SW480 (cell line): ENCODE measurements around the gene LMBR1.
"Not testable (repeated sequence)": the region's sequence is repeated elsewhere in the genome, so short reads cannot be mapped to it uniquely, and the experiment has no call there.

Experiments
- DNase-seq: peaks from one replicate; pipeline ENCODE4 v3.0.0-alpha.2; 2016; ENCODE audit warnings: low spot score

Gene LMBR1, protein sequence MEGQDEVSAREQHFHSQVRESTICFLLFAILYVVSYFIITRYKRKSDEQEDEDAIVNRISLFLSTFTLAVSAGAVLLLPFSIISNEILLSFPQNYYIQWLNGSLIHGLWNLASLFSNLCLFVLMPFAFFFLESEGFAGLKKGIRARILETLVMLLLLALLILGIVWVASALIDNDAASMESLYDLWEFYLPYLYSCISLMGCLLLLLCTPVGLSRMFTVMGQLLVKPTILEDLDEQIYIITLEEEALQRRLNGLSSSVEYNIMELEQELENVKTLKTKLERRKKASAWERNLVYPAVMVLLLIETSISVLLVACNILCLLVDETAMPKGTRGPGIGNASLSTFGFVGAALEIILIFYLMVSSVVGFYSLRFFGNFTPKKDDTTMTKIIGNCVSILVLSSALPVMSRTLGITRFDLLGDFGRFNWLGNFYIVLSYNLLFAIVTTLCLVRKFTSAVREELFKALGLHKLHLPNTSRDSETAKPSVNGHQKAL

DNA sequence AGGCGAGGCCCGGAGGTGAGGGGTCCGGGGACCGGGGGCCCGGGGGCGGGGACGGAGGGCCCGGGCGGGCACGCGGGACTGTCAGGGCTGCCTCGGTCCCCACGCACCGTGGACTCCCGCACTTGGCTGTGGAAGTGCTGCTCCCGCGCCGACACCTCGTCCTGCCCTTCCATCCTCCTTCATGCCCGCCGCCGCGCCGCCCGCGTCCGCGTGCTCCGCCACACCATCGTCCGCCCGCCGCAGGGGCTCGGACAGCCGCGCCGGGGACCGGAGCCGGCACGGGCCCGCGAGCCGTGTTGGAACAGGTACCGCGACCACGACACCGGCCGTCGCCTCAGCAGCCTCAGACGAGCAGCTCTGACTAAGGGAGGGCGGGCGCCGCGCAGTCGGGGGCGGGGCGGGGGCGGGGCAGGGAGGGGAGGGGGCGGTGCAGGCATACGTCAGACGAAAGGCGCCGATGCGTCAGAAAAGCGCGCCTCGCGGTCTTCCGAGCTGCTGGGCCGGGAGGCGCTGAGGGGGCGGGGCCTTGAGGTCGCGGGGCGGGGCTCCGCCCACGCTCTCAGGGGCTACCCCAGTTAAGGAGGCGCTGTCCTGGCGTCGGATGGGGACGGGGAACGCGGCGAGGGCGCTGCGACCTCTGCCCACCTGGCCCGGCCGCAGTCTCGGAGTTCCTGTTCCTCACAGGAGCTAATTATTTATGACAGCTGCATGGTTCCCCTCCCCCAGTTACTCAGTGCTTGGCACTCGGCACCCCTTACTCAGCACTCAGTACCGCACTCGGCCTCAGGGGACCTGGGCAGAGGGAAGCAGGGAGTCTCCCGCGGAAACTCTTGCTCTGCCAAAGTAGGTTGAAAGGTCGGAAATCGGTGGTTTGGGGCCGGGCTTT lies at the start of gene LMBR1:
Gene LMBR1 (minus strand): TSS at position 363 of the 886 bp plus-strand sequence. CDS start 190 bp downstream, at position 173.
- peak; percentile 90 for DNase-seq

DNA sequence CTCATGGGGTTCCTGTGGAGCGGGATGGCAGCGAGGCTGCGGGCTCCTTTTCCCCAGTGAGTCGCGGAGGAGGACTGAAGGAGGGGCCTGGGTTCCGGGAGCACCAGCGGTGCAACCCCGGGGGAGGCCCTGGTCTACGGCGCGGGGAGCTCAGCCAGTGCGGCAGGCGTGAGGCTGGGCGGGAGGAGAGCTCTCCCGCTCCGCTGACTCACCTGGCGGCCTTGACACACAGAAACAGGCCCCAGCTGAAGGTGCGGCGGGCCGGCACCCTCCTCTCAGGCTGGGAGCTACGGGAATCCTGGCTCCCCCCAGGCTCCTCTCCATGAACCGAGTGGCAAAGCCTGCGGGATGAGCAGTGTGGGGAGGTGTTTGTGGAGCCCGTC lies 49.7 kb upstream of the LMBR1 start:
- no peak for DNase-seq

DNA sequence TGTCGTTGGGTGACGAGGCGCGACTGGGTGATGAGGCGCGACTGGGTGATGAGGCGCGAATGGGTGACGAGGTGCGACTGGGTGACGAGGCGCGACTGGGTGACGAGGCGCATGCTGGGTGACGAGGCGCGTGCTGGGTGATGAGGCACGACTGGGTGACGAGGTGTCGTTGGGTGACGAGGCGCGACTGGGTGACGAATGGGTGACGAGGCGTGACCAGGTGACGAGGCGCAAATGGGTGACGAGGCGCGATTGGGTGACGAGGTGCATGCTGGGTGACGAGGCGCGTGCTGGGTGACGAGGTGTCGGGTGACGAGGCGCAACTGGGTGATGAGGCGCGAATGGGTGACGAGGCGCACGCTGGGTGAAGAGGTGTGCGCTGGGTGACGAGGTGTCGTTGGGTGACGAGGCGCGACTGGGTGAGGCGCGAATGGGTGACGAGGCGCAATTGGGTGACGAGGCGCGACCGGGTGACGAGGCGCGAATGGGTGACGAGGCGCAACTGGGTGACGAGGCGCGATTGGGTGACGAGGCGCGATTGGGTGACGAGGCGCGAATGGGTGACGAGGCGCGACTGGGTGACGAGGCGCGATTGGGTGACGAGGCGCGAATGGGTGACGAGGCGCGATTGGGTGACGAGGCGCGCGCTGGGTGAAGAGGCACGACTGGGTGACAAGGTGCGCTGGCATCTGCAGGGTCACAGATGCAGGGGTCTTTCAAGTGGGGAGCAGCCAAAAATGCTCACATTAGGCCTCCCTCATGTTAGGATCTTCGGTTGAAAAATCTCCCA lies 48.6 kb upstream of the LMBR1 start:
- no peak for DNase-seq

DNA sequence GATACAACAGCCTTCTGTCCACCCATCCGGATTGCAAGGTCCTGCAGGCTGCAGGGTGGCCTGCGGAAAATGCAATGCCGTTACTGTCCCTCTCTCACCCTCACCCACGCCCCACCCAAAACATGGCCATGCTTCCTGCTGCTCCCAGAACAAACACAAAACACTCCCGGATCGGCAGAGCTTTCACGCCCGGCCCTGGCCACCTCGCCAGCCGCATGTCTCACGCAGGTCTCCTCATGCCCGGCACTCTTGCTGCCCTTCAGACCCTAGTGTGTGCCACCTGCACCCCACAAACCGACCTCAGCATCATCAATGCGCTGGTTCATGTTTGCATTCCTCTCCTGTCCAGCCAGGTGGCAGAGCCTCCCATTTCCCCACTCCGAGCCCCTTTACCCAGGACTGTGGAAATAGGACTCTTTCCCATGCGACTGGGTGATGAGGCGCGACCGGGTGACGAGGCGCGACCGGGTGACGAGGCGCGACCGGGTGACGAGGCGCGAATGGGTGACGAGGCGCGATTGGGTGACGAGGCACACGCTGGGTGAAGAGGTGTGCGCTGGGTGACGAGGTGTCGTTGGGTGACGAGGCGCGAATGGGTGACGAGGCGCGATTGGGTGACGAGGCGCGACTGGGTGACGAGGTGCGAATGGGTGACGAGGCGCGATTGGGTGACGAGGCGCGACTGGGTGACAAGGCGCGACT lies 47.6 kb upstream of the LMBR1 start:
- DNase-seq: no peak

DNA sequence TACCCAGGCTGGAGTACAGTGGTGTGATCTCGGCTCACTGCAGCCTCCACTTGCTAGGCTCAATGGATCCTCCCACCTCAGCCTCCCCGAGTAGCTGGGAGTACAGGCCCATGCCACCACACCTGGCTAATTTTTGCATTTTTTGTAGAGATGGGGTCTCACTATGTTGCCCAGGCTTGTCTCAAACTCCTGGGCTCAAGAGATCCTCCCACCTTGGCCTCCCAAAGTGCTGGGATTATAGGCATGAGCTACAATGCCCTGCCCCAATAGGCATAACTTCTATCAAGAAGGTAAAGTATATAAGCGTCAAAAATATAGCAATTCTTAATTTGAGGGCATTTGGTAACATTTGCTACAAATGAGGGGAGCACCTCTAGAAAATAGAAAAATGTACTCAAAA lies 43.8 kb upstream of the LMBR1 start:
- DNase-seq: not testable (repeated sequence)

DNA sequence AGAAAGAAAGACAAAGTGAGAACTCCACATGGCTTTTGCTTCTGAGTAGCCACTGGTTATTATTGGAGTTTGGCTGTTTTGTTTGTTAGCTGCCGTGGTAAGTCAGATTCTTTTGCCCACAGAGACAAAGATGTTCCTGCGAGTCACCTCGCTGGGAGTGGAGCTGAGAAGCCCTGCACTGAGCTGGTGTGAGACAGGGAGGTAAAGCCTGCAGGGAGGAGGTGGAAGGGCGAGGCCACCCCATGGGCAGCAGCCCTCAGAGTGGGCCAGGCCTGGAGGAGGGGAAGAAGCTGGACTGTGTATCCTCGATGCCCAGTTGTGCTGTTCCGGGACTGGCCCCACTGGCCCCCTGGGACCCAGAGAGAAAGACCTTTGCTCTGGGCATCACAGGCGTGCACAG lies 42.3 kb upstream of the LMBR1 start:
- no peak for DNase-seq

DNA sequence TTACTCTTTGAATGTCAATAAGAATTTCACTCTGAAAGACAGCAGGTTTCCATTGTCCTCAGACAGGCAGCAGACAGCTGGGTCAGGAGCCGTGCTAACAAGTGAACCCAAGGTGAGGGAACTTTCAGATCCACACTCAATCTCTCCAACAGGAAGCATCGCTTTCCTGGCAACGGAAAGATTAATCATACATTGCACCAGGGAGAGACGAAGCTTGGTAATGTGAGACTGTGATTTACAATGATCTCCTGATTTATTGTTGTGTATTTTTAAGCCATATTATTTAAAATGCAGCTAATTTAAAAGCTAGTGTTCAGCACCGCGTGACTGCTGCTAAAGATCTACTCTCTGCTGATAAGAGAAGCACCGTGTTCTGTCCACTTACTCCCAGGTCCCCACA lies 39.0 kb upstream of the LMBR1 start:
- DNase-seq: no peak

DNA sequence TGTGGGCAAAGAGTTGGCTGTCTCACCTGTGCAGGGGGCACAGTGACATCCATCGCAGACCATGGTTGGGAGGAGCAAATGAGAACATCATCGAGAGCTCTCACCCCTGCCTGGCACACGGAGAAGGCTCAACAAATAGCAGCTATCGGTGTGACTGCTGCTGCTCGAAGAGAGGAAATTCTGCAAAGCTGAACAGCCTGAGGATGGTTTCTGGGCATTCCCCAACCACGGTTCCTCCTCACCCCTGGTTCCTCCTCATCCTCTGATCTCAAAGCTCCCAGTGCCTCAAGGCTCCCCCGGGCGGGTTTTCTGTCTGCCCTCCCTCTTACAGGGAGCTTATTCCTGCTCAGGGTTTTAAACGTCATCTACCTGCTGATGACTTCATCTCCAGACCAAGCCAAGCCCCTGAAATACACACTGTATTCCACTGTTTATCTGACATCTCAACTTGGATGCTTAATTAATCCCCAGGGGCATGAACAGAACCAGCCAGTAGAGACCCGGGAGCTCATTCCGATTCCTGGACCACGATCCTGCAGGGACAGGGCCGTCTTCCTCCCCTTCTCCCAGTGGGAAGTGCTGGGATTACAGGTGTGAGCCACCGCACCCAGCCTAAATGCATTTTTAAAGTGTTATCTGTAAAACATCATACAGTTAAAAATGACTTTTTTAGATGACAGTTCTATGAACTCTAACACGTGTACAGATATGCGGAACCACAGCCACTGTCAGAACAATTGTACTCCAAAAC lies 37.0 kb upstream of the LMBR1 start:
- no peak for DNase-seq

DNA sequence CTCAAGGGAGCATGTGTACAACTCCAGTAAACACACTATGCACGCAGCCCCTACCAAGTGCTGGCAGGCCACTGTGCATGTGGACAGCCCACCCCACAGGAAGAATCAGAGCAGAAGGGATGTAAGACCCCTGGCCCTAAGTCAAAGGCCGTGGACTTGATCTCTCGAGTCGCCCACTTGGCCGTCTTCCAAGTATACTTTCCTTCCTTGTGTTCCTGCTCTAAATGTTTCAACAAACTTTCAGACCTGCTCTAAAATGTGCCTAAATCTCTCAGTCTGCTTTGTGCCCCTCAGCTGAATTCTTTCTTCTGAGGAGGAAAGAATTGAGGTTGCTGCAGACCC lies 35.4 kb upstream of the LMBR1 start:
- no peak for DNase-seq

DNA sequence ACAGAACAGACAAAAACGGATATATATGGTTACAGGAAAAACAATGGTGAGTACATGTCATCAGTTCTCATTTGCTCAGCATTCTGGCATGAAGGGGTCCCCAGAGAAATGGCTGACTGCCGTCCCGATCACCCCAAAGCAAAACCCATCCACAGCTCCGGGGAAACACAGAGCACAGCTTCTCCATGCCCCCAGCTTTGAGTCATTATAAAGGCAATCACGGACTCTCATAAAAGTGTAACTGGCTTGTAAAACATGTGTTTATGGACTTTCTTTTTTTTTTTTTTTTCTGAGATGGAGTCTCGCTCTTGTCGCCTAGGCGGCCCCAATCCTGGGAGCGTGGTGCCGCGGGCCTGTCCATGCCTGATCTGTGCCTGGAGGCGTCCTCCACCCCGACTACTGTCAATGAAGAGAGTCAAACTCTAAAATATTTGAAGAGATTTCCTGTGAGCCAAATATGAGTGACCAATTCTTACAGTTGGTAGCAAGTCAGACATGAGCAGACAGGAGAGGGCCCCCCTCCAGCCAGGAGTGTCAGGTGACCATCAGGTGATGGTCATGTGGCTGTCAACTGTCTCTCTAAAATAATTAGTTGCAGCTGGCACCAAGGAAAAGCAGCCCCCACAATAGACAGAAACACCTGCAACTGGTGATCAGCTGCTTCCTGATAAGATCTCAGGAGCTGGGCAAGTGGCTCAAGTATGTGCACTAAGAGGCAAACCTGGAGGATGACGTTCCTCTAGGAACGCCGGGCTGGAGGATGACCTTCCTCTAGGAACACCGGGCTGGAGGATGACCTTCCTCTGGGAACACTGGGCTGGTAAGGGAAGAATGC lies 34.8 kb upstream of the LMBR1 start:
- DNase-seq: no peak

DNA sequence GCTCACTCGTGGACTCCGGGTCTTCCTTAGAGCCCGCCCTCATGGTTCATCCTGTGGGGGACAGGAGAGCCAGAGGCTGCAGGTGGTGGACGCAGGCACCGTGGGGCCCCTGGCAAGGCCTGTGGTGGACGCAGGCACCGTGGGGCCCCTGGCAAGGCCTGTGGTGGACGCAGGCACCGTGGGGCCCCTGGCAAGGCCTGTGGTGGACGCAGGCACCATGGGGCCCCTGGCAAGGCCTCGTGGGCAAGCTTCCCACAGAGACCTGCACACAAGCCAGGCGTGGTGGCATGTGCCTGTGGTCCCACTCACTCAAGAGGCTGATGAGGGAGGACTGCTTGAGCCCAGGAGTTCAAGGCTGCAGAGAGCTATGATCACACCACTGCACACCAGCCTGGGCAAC lies 32.8 kb upstream of the LMBR1 start:
- DNase-seq: not testable (repeated sequence)

DNA sequence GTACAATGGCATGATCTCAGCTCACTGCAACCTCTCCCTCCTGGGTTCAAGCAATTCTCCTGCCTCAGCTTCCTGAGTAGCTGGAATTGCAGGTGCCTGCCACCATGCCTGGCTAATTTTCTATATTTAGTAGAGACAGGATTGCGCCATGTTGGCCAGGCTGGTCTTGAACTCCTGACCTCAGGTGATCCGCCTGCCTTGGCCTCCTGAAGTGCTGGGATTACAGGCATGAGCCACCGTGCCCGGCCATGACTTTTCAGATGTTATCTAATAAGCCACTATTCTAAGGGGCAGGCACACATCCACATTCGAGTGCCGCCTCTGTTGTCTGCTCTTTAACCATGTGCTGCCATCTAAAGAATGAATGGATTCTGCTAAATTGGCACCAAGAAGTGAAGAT lies 29.3 kb upstream of the LMBR1 start:
- not testable (repeated sequence) for DNase-seq

DNA sequence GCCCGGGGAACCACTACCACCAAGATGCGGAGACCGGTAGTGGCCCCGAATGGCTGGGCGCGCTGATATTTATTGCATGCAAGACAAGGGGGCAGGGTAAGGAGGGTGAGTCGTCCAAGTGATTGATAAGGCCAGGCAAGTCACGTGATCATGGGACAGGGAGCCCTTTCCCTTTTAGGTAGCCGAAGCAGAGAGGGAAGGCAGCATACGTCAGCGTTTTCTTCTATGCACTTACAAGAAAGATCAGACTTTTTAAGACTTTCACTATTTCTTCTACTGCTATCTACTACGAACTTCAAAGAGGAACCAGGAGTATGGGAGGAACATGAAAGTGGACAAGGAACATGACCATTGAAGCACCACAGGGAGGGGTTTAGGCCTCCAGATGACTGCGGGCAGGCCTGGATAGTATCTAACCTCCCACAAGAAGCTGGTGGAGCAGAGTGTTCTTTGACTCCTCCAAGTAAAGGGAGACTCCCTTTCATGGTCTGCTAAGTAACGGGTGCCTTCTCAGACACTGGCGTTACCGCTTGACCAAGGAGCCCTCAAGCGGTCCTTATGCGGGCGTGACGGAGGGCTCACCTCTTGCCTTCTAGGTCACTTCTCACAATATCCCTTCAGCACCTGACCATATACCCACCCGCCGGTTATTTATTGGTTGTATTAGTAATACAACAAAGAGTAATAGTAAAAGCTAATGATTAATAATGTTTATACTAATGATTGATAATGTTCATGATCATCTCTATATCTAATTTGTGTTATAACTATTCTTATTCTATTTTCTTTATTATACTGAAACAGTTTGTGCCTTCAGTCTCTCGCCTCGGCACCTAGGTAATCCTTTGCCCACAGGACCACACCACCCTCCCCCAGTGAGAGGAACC lies 27.7 kb upstream of the LMBR1 start:
- not testable (repeated sequence) for DNase-seq

DNA sequence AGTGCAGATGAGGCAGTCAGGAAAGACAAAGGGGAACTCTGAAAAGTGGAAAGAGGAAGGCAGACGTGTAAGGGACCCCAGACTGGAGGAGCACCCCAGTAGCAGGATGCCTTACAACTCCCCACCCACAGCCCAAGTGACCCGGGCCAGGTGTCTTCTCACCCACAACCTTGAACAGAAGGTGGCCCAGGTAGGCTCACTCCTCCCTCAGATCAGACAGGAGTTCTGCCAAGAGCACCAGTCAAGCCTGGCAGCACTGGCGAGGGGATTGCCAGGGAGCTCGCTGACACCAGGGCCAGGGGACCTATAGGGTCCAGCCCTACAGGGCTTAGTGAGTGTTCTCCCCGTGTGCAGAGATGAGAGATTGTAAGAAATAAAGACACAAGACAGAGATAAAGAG lies 27.1 kb upstream of the LMBR1 start:
- no peak for DNase-seq

DNA sequence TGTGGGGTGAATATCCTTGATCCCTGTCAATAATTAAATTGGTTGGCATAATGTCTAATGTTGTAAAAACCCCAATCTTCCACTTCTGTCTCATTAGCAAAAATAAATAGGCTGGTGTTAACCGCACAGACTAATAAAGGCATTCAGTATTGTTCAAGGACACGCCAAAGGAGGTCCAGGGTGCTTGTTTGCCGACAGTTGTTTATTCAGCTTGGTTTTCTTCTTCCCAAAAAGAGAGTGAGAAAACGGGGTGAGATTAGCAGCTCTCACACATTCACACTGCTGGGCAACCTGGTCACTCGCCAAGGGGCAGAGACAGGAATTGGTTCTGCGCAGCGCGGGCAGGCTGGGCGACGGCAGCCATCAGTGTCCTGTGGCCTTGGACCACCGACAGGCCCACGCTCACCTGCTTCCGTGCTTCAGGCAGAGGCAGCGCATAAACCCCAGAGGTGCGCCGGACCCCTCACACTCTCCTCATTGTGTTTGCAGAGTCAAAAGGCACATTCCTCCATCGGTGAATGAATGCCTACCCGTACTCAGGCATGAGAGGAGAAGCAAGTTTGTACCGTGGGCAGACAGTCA lies 26.2 kb upstream of the LMBR1 start:
- no peak for DNase-seq

DNA sequence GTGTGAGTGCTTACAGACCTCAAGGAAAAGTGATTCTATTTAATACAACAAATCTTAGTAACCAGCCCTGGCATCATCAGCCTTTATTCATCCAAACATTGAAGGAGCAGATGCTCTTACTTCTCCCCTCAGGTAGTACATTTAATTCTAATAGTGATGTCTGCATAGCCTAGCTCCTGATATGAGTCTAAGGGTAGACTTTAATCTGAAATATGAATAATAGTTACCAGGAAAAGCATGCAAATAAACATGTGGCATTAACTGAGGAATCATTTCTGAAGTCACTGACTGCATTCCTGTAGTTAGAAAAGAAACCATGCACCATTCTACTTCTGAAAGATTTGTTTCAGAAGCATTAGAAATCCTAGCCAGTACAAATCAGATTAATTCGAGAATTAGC lies 25.7 kb upstream of the LMBR1 start:
- no peak for DNase-seq

DNA sequence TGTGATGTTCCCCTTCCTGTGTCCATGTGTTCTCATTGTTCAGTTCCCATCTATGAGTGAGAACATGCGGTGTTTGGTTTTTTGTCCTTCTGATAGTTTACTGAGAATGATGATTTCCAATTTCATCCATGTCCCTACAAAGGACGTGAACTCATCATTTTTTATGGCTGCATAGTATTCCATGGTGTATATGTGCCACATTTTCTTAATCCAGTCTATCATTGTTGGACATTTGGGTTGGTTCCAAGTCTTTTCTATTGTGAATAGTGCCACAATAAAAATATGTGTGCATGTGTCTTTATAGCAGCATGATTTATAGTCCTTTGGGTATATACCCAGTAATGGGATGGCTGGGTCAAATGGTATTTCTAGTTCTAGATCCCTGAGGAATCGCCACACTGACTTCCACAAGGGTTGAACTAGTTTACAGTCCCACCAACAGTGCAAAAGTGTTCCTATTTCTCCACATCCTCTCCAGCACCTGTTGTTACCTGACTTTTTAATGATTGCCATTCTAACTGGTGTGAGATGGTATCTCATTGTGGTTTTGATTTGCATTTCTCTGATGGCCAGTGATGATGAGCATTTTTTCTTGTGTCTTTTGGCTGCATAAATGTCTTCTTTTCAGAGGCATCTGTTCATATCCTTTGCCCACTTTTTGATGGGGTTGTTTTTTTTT lies 16.7 kb upstream of the LMBR1 start:
- DNase-seq: not testable (repeated sequence)

DNA sequence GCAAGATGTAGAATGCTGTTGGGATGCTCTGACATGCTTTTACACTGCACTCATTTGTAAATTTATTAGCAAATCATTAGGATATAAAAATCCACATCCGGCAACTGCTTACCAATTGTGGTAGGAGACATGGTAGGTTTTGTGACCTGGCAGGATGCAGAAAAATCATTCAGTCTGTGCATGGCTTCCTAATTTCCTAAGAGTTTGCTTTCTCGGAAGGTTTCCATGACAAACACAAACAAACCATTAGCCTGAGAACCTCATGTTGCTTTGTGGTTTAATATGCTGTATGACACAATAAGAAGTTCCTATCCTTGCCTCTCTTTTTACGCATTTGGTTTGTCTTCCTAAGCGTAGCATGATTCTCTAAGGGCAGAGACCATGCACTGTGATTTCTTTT lies 14.7 kb upstream of the LMBR1 start:
- no peak for DNase-seq
